DMS114 treated with DMSO at 0.1 percent for 48 hours (cell line): ENCODE data around the gene NACC1.
A peak's percentile ranks its signal among the peaks of the same experiment; 100 is the strongest.
"Not testable (repeated sequence)": the region's sequence is repeated elsewhere in the genome, so short reads cannot be mapped to it uniquely, and the experiment has no call there.

Experiments
- DNase-seq: peaks from one replicate; lab custom pipeline; 2025; ENCODE audit not compliant: unreplicated experiment; lab: John Stamatoyannopoulos, UW

The NACC1 gene

GRCh38 chr19:13160557-13160956, 42.5 kb downstream of the NACC1 start:
- no peak for DNase-seq

GRCh38 chr19:13162724-13163608, 44.9 kb downstream of the NACC1 start:
- peak; percentile 92 for DNase-seq

GRCh38 chr19:13163609-13164342, 45.7 kb downstream of the NACC1 start:
- no peak for DNase-seq

- DNase-seq: no peak
These were observed 46.5 kb downstream of the NACC1 start for GRCh38 chr19:13164343-13165161.

- no peak for DNase-seq
These were observed 47.3 kb downstream of the NACC1 start for GRCh38 chr19:13165162-13165997.

- DNase-seq: not testable (repeated sequence)
These were observed 48.1 kb downstream of the NACC1 start for GRCh38 chr19:13166151-13166550.

- DNase-seq: no peak
These were observed 51.7 kb downstream of the NACC1 start for GRCh38 chr19:13169769-13170168.

GRCh38 chr19:13171146-13171545, 53.1 kb downstream of the NACC1 start:
- DNase-seq: no peak

GRCh38 chr19:13172346-13173138, 54.5 kb downstream of the NACC1 start:
- no peak for DNase-seq

GRCh38 chr19:13173139-13173737, 55.2 kb downstream of the NACC1 start:
- no peak for DNase-seq

GRCh38 chr19:13176345-13176744, 58.3 kb downstream of the NACC1 start:
- no peak for DNase-seq

GRCh38 chr19:13177584-13177983, 59.5 kb downstream of the NACC1 start:
- not testable (repeated sequence) for DNase-seq

- DNase-seq: not testable (repeated sequence)
These were observed 60.2 kb downstream of the NACC1 start for GRCh38 chr19:13178291-13178690.

GRCh38 chr19:13181747-13182388, 63.8 kb downstream of the NACC1 start:
- no peak for DNase-seq

- DNase-seq: not testable (repeated sequence)
These were observed 66.9 kb downstream of the NACC1 start for GRCh38 chr19:13184926-13185325.

- not testable (repeated sequence) for DNase-seq
These were observed 67.9 kb downstream of the NACC1 start for GRCh38 chr19:13185763-13186657.

- DNase-seq: not testable (repeated sequence)
These were observed 68.6 kb downstream of the NACC1 start for GRCh38 chr19:13186688-13187087.

- DNase-seq: no peak
These were observed 69.4 kb downstream of the NACC1 start for GRCh38 chr19:13187419-13187818.
